ENCODE data around the gene PNKP.

GRCh38 chr19:49838885-49839588, 28.3 kb downstream of the PNKP start:
- TF ChIP-seq CTCF (IDR thresholded peaks at IDR 0.05 in 4 of 5, conservative IDR thresholded peaks at IDR 0.05 in 1 of 5) = no peak
- TF ChIP-seq POLR2A (IDR thresholded peaks at IDR 0.05) = no peak

Measured in gastrocnemius medialis (tissue), 4 donors.